Measurements from ENCODE around the gene TMEM156. TPM values are rescaled to one million over a fixed set of nuclear protein-coding genes. Genes with fewer than 3 reads are reported as not detected.

TMEM156 gene, protein sequence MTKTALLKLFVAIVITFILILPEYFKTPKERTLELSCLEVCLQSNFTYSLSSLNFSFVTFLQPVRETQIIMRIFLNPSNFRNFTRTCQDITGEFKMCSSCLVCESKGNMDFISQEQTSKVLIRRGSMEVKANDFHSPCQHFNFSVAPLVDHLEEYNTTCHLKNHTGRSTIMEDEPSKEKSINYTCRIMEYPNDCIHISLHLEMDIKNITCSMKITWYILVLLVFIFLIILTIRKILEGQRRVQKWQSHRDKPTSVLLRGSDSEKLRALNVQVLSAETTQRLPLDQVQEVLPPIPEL
- total RNA-seq, result 1.00 and 2.7 TPM in 2 replicates
- 0.33 and 0.39 TPM in 2 replicates for polyA plus RNA-seq
- polyA plus RNA-seq (2011; cell fraction: cytosol; rRNA removed), result 0.86 and 1.4 TPM in 2 replicates
- polyA plus RNA-seq (2011; cell fraction: nucleus; rRNA removed), result 0.38 and 0.91 TPM in 2 replicates
- polyA plus RNA-seq (2012), result 7.6 and 11.1 TPM in 2 replicates
- polyA minus RNA-seq, result 0.45 TPM in 1 of 2 replicates, not detected in the other
- 4.4 TPM for polyA minus RNA-seq (2011; cell fraction: cytosol; rRNA and poly(A)+ RNA removed)
- 1.3 and 2.4 TPM in 2 replicates for polyA minus RNA-seq (2011; cell fraction: nucleus; rRNA and poly(A)+ RNA removed)
- Bru-seq, nascent RNA, result percentile 39 among the genes with signal in this experiment
- percentile 50 among the genes with signal in this experiment for BruChase-seq, experiment 1, labeled RNA remaining after a 6-hour chase
- BruChase-seq, experiment 2, labeled RNA remaining after a 2-hour chase, result percentile 47 among the genes with signal in this experiment
- long read RNA-seq, partial matches to known transcripts, result 1 of 15 reads
- long read RNA-seq, other reads (novel, unspliced or antisense), result 11 of 15 reads

DNA sequence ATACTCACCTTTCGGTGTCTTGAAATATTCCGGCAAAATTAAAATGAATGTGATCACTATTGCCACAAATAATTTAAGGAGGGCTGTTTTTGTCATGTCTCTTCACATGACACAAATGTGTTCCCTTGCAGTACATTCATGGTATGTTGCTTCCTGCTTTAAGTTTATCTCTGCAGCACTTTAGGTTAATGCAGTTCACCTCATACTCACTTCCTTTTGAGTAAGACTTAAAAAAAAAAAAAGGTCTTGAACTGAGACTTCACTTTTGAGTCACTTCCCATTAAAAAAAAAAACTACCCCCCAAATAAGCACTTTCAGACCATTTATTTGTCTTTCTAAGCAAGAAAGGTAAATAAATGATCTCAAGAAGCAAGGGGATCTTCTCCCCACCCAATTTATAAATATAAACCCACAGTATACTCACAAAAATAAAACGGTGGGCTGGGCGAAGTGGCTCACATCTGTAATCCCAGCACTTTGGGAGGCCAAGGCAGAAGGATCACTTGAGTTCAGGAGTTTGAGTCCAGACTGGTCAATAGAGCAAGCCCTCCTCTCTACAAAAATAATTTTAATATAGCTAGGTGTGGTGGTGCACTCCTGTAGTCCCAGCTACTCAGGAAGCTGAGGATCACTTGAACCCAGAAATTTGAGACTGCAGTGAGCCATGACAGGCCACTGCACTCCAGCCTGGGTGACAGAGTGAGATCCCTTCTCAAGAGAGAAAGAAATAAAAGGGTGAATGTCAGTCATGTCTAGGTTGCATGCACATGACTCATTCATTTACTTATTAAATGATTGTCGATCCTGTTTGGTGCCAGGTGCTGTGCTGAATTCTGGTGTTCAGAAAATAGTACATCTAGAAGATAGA is at the start of gene TMEM156:
Gene TMEM156, minus strand, starts transcription at position 192 of the 868 bp plus-strand sequence. Its CDS starts 96 bp downstream, at position 96.
- Histone ChIP-seq H2AFZ (ENCODE audit: low read depth, low read length) (peak within 1 kb of the TSS; percentile 15), H3K4me3 (replicated peaks in 1 of 3; ENCODE audit: insufficient read depth in 1 of 3, low read depth in 1 of 3, low read length in 3 of 3) (peak within 1 kb of the TSS in 1 of 3 experiments; percentile 19), H3K9me3 (replicated peaks; ENCODE audit: control insufficient read depth, insufficient read depth, low read length) (no peaks in the 10 kb centered on the region), H3K4me1 (ENCODE audit: control insufficient read depth, extremely low read depth, insufficient read depth, low read length) (peaks cover 27% of the 10 kb centered on the region), H3K9me1 (replicated peaks; ENCODE audit: control insufficient read depth, extremely low read depth, insufficient read depth, low read length) (no peaks in the 10 kb centered on the region), H3K27ac (ENCODE audit: insufficient read depth, low read depth, low read length) (peak within 1 kb of the TSS; percentile 90), H3K9ac (replicated peaks; ENCODE audit: extremely low read depth, insufficient read depth, low read length) (peak within 1 kb of the TSS; percentile 25), H3K27me3 (ENCODE audit: control insufficient read depth in 2 of 2, insufficient read depth in 2 of 2, low read length in 2 of 2) (no peaks in the 10 kb centered on the region), H3K36me3 (ENCODE audit: control insufficient read depth in 2 of 2, extremely low read depth in 1 of 2, insufficient read depth in 2 of 2, low read length in 2 of 2) (no peaks in the 10 kb centered on the region), H4K20me1 (replicated peaks; ENCODE audit: control insufficient read depth, extremely low read depth, insufficient read depth, low read length) (no peaks in the 10 kb centered on the region), H3K4me2 (ENCODE audit: insufficient read depth, low read length) (peak within 1 kb of the TSS; percentile 86), H3K79me2 (ENCODE audit: control insufficient read depth, insufficient read depth, low read length) (peaks cover 4% of the 10 kb centered on the region)
- BruUV-seq (replicated peaks), result TSS peak; percentile 83
- TF ChIP-seq EZH2 (IDR thresholded peaks at IDR 0.05; ENCODE audit: borderline replicate concordance, low read depth, low read length, severe bottlenecking) (no peak), MYC (IDR thresholded peaks at IDR 0.05; ENCODE audit: low read depth, low read length) (no peak), JUN (IDR thresholded peaks at IDR 0.05; ENCODE audit: borderline replicate concordance, insufficient read depth, insufficient read length, low read depth) (peak; percentile 82), POLR2AphosphoS5 (IDR thresholded peaks at IDR 0.05; ENCODE audit: insufficient read depth, low read depth, low read length) (peak; percentile 51), FOS (IDR thresholded peaks at IDR 0.05; ENCODE audit: borderline replicate concordance, insufficient read depth, low read length) (peak; percentile 89), GATA2 (IDR thresholded peaks at IDR 0.05; ENCODE audit: insufficient read depth, insufficient read length, low read depth, low read length) (peak; percentile 77), POLR2A (IDR thresholded peaks at IDR 0.05; ENCODE audit: low read depth, low read length) (no peak)
- TF ChIP-seq, protein P1, sequence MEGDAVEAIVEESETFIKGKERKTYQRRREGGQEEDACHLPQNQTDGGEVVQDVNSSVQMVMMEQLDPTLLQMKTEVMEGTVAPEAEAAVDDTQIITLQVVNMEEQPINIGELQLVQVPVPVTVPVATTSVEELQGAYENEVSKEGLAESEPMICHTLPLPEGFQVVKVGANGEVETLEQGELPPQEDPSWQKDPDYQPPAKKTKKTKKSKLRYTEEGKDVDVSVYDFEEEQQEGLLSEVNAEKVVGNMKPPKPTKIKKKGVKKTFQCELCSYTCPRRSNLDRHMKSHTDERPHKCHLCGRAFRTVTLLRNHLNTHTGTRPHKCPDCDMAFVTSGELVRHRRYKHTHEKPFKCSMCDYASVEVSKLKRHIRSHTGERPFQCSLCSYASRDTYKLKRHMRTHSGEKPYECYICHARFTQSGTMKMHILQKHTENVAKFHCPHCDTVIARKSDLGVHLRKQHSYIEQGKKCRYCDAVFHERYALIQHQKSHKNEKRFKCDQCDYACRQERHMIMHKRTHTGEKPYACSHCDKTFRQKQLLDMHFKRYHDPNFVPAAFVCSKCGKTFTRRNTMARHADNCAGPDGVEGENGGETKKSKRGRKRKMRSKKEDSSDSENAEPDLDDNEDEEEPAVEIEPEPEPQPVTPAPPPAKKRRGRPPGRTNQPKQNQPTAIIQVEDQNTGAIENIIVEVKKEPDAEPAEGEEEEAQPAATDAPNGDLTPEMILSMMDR (IDR thresholded peaks at IDR 0.05; ENCODE audit: extremely low read depth in 1 of 2, insufficient read depth in 1 of 2, low read depth in 1 of 2, low read length in 2 of 2), result no peak
- TF ChIP-seq, protein P2, sequence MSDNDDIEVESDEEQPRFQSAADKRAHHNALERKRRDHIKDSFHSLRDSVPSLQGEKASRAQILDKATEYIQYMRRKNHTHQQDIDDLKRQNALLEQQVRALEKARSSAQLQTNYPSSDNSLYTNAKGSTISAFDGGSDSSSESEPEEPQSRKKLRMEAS (IDR thresholded peaks at IDR 0.05; ENCODE audit: insufficient read depth, insufficient read length), result no peak
- peak; percentile 75 for DNase-seq (ENCODE audit: low read depth, low spot score)
- CTCF ChIA-PET, result interaction anchor here (0.6 to 1.2 kb wide), 4 partner anchors 8 to 84 kb away, joined by 3 to 5 read pairs (median 4); no protein-coding TSS in a partner anchor
- intact Hi-C loops (cut with micrococcal nuclease), result loop anchor here (1.0 kb wide), 1 partner anchor 11 kb away; no protein-coding TSS in a partner anchor
- peak; percentile 68 for FAIRE-seq
- dilution Hi-C loops (cut with MboI; ENCODE audit: extremely low pct_ligation_motif_present, low sequenced_read_pairs), result no loop called here
- POLR2A ChIA-PET, result no interaction called here
